GM10266 (cell line): ENCODE results near the gene MOCS2.

Source experiments
- DNase-seq: peaks from one replicate; pipeline ENCODE4 v3.0.0; 2012; ENCODE audit errors: extremely low spot score
- TF ChIP-seq, protein P1 (sequence below): IDR thresholded peaks from 2 replicates; pipeline ENCODE4 v1.5.1; 2012; ENCODE audit warnings: mild to moderate bottlenecking, low read depth; ENCODE audit not compliant: control insufficient read depth, insufficient read depth; ENCODE audit errors: missing control alignments

Gene MOCS2

DNA sequence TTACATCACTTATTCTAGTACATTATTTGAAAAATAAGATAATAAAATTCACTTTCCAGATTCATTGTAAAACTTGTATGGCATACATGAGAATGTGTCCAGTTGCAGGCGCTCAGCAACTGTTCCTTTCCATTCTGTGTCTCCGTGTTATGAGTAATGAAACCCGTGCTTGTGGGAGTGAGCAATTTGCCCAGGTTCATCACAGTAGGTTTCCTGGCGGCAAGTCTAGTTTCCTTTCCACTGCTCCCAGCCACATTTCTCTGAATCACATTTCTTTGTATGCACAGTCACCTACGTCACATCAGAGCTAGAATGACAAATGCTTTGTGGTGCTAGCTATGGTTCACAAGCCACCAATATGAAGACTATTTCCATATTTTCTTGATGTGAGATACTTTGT lies 39.9 kb downstream of the MOCS2 start:
- DNase-seq, result no peak
- TF ChIP-seq, protein P1, sequence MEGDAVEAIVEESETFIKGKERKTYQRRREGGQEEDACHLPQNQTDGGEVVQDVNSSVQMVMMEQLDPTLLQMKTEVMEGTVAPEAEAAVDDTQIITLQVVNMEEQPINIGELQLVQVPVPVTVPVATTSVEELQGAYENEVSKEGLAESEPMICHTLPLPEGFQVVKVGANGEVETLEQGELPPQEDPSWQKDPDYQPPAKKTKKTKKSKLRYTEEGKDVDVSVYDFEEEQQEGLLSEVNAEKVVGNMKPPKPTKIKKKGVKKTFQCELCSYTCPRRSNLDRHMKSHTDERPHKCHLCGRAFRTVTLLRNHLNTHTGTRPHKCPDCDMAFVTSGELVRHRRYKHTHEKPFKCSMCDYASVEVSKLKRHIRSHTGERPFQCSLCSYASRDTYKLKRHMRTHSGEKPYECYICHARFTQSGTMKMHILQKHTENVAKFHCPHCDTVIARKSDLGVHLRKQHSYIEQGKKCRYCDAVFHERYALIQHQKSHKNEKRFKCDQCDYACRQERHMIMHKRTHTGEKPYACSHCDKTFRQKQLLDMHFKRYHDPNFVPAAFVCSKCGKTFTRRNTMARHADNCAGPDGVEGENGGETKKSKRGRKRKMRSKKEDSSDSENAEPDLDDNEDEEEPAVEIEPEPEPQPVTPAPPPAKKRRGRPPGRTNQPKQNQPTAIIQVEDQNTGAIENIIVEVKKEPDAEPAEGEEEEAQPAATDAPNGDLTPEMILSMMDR, result no peak

DNA sequence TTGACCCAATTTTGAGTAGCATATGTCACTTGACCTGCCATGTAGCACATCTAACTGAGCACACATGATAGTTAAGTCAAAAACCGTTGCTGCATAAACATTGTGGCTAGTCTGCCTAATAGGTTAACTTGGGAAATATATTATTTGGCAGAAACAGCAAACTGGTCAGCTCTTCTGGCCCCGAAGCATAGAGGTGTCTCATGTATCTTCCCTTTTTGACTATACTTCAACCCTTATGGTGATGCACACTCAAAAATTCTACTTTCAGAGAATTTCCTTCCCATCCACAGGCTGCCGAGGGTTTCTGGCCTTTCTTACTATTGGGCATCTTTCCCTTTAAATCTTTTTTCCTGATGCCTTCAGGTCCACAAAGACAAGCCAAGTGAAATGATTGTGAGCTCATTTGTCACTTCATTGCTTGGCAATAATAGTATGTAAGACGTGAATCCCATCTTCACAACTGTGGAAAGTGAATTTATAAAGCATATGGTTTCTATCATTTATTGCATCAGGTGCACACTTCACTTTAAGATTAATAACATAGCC lies 41.2 kb downstream of the MOCS2 start:
- DNase-seq, result no peak
- TF ChIP-seq, protein P1, result no peak

DNA sequence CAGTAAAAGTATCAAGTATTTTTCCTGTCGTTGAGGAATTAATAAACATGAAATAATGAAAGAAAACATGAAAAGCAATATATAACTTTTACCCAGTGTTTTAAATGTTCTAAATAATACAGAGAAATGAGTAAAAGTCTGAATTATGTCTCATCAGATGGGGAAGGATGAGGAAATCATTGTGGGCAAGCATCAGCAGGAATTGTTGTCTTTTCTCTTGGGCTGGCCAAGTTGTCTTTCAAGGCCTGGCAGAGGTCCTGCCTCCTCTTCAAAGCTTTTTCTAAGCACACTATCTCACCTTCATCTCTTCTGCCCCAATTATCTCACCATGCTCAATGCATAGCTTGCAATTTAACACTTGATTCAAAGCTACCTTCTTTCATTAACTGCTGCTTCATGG lies 41.9 kb downstream of the MOCS2 start:
- DNase-seq, result no peak
- TF ChIP-seq, protein P1, result no peak

DNA sequence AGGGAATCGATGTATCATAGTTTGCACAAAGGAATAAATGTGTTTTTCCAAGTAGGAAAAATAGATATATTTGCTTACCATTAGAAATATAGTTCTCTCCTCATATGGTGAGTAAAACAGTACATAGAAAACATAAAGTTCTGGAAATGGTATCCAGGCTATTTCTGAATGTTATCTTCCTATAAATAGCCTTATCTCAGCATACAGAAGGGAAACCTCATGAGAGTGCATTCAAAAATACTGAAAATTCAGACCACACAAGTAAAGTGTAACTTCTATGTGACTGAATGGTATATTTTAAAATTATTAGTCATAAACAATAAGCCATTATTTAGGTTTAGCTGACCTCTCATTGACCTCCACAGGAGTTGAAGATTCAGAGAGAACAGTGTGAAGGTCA lies 43.5 kb downstream of the MOCS2 start:
- TF ChIP-seq, protein P1, result no peak
- no peak for DNase-seq

DNA sequence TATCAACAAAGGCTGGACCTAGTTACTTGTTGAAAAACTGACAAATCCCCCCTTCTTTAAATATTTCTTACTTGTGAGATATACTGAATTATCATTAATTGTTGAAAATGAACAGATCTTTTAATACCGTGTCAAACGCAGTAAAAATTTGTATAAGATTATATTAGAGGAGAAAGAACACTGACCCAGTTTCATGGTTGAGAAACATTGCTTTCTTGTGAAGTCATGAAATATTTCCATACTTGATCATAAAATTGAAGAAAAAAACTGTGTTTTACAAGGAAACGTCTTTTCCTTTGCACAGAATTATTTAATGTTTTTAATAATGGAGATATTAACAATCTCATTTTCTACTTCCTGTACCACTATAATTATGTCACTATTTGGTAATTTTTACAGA lies 45.8 kb downstream of the MOCS2 start:
- no peak for DNase-seq
- TF ChIP-seq, protein P1, result no peak

DNA sequence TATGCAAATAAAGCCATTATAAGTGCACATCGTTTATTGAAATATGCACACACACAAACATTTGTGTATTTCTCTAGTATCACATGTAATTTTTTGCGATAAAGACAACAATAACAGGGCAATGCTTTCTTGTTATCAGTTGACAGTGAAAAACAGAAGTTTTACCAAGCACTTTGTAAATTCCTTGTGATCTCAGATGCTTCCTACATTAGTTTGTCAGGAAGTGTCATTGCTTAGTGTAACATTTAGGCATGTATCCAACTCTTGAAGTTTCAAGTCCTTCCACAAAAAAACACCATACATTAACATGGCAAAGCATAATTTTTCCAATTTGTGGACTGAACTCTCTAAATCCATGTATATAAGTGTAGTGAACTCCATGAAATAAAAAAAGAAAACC lies 46.4 kb downstream of the MOCS2 start:
- no peak for DNase-seq
- TF ChIP-seq, protein P1, result no peak

DNA sequence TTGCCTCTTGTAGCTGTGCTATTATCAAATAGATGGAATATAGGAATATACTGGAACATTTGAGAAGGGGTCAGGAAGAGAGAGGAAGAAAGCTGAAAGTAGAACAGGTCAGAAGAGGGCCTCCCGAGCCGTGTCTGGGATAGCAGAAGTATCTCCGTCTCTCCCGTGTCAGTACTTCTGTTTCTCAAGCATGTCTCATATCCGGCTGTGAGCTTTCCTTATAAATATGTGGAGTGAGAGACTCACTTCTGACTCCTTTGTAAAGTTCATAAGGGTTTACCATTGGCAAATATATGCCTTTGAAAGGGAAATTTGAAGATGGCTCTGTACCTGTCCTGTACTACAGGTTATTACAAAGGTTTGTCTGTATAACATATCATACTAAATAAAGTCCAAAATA lies 50.3 kb downstream of the MOCS2 start:
- no peak for DNase-seq
- TF ChIP-seq, protein P1, result no peak
